Activated effector memory CD4-positive, alpha-beta T cell treated with Interleukin-2 at 50 U/mL for 16 hours (primary cell): Measurements from ENCODE around the gene PLEKHG4.

ENCODE experiments used
- DNase-seq: peaks from one replicate; pipeline ENCODE4 v3.0.0-alpha.2; 2020

PLEKHG4 gene, protein sequence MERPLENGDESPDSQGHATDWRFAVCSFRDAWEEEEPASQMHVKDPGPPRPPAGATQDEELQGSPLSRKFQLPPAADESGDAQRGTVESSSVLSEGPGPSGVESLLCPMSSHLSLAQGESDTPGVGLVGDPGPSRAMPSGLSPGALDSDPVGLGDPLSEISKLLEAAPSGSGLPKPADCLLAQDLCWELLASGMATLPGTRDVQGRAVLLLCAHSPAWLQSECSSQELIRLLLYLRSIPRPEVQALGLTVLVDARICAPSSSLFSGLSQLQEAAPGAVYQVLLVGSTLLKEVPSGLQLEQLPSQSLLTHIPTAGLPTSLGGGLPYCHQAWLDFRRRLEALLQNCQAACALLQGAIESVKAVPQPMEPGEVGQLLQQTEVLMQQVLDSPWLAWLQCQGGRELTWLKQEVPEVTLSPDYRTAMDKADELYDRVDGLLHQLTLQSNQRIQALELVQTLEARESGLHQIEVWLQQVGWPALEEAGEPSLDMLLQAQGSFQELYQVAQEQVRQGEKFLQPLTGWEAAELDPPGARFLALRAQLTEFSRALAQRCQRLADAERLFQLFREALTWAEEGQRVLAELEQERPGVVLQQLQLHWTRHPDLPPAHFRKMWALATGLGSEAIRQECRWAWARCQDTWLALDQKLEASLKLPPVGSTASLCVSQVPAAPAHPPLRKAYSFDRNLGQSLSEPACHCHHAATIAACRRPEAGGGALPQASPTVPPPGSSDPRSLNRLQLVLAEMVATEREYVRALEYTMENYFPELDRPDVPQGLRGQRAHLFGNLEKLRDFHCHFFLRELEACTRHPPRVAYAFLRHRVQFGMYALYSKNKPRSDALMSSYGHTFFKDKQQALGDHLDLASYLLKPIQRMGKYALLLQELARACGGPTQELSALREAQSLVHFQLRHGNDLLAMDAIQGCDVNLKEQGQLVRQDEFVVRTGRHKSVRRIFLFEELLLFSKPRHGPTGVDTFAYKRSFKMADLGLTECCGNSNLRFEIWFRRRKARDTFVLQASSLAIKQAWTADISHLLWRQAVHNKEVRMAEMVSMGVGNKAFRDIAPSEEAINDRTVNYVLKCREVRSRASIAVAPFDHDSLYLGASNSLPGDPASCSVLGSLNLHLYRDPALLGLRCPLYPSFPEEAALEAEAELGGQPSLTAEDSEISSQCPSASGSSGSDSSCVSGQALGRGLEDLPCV

DNA sequence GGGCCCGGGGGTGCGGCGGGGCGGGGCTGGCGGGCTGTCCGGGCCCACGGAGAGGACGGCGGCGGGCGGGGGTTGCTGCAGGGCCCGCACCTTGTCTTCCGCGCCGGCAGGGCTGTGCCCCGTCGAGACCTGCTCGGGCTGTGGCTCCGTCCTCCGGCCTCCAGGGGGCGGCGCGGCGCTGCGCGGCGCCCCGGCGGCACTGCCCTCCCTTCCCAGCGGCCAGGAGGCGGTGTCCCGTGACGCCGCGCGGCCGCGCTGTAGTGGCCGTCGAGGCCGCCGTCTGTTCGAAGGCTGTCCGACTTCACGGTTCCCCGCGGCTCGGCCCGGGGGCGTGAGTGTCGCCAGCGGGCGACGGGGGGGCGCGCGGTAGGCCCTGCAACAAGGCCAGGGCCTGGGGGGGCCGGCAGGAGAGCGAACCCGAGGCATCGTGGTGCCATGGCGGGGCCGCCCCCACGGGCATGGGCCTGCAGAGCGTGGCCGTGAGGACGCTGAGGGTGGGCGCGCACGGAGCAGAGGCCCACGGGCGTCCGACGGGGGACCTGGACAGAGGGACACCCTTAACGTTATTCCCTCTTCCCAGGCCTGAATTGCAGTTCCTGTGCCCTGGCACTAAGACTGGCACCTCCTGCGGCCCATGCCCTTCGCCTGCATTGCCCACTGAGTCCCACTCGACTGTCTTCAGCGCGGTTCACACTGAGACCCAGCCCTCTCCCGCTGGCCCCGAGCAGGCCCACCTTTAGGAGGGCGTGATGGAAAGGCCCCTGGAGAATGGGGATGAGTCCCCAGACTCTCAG lies at the start of gene PLEKHG4:
PLEKHG4 (plus strand) TSS at position 237 of the 794 bp plus-strand sequence; CDS start at position 750, 513 bp downstream.
- DNase-seq: peak; percentile 76

DNA sequence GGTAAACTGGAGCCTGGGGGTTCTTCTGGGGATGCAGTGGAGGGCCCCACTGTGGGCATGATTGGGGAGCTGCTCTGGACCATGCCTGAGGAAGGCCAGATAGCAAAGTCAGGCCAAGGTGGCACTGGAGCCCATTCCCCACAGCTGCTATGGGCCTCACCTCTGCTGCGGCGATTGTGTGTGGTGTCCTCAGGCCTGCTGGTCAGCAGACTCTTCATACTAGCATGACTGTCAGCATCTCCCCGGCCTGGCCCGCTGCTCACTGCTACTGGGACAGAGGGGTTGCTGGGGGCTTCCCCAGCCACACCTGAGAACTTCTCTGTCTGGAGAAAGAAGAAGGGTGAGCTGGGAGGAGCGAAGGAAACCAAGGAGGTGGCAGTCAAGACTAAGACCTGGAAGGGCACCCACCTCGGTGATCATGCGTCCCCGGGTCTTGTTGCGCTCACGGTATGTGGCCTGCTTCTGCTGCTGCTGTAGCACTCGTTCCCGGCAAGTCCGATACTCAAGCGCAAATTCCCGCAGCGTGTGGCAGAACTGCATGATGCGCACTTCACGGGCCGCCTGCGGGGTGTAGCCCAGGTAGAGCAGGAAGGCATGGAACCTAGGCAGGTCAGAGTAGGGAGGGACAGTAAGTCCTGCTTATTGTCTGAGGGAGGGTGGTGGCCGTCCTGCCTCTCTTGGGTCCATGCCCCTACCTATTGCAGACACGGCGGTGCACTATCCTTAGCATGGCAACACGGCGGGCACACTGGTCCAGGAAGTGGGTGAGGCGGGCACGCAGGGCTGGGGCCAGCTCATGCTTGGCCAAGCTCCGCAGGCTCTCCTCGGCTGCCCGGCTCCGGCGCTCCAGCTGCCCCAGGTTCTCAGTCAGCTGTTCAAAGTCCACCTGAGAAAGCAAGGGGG lies 49.2 kb upstream of the PLEKHG4 start:
- no peak for DNase-seq

DNA sequence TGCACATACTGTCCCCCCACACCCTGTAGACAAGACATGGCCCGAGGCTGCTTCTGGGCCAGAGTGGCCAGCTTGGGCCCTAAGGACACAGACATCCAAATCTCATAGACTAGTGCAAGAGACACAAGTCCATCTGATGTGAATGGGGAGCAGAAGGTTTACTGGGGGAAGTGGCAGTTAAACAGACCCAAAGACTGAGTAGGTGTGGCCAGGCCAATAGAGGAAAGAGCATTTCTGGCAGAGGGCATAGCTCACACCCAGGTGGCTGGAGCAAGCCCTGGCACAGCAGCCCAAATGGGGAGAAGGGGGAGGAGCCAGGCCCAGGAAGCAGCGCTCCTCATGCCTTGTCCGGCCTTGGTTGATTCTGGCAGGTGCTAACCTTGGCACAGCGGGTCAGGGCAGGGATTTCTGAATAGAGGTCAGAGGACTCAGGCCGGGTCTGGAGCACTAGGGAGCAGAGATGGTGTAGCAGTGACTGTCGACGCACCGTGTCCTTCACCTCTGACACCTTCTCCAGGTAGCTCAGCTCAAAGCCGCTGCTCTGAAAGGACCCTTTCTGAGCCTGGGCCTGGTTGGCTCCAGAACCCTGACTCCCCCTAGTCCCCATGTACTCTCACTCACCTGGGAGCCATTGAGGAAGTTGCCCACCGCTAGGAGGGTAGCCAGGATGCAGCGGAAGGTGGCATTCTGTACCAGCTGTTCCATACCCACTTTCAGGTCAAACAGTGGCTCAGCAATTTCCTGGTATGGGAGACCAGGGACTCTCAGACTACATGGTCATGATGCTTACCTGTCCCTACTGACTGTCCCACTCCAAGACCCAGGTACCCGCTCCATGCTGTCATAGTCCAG lies 48.3 kb upstream of the PLEKHG4 start:
- no peak for DNase-seq

DNA sequence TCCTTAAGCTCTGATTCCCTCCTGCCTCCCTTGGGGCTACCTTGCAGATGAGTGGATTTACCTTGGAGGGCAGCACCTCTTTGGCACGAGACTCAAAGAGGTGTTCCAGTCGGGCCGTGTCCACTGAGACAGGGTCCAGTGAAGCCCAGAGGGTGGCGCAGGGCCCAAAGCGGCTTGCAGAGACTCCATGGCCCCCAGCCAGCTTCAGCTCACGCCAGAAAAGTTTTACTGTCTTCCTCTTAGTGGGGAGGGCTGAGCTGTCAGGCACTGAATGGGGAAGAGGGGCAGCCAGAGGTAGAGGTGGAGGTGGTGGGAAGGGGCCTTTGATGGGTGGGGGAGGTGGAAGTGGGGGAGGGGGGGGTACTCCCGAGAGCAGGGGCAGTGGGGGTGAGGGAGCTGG lies 45.7 kb upstream of the PLEKHG4 start:
- DNase-seq: no peak

DNA sequence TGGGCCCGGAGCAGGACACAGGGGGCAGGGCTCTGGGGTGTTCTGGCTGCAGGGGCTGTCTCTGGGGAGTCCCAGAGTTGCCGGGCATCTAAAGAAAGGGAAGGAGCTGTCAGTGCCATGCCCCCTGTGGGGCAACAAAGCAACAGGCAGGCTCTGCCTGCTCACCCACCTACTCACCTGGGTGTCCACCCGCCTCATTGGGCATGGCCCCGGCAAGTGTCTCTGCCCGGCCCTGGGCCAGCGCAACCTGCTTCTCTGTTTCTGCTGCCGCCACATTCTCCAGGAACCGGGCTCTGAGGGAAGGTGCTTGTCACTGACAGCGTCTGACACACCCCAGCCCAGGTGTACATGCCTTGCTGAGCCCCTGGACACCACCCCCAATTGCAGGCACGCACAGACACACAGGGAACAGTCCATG lies 45.1 kb upstream of the PLEKHG4 start:
- no peak for DNase-seq

GRCh38 chr16:67235816-67236562 lies 43.3 kb upstream of the PLEKHG4 start:
- DNase-seq: peak; percentile 66

- DNase-seq: peak; percentile 73
Observed at GRCh38 chr16:67236563-67237395, 42.6 kb upstream of the PLEKHG4 start.

- DNase-seq: no peak
Observed at GRCh38 chr16:67237396-67238277, 41.7 kb upstream of the PLEKHG4 start.

DNA sequence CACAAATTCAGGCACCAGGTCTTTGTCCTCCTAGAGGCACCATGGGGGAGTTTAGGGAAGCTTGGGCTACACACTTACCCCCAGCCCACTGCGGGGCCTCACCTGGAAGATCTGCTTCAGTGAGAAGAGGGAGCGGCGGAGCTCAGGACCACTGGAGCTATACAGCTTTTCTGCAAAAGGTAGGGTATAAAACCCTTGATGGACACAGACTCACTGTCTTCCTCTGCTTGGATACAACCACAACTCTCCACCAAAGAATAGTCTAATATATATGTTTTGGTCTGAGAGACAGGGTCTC lies 41.1 kb upstream of the PLEKHG4 start:
- DNase-seq: no peak

DNA sequence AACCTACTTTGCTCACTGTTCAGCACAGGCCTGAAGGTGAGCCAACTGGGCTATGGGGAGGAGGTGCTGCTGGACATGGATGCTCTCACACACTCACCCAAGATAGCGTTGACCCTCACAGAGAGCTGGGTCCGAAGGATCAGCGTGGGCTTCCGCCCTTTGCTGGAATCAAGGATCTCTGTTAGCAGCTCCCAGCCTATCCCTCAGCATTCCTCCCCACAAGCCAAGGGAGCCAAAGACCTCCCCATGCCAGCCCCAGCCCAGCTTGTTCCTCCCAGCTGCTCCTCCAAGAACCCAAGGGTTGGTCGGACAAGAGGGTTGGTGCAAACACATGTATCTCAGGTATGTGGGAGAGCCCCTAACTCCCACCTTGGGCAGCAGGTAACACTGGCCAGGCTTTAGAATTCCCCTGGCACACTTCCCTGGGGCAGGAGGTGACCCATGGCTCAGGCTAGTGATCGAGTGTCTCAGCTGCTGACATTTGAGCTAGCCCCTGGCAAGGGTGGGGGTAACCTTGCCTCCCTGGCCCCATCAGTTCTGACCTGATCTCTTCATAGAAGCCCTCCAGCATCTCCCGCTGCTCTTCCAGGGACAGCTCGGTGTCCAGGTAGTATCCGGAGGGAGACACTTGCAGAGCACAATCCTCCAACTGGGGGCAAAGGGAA lies 40.4 kb upstream of the PLEKHG4 start:
- no peak for DNase-seq

GRCh38 chr16:67240506-67240905 lies 38.8 kb upstream of the PLEKHG4 start:
- no peak for DNase-seq

DNA sequence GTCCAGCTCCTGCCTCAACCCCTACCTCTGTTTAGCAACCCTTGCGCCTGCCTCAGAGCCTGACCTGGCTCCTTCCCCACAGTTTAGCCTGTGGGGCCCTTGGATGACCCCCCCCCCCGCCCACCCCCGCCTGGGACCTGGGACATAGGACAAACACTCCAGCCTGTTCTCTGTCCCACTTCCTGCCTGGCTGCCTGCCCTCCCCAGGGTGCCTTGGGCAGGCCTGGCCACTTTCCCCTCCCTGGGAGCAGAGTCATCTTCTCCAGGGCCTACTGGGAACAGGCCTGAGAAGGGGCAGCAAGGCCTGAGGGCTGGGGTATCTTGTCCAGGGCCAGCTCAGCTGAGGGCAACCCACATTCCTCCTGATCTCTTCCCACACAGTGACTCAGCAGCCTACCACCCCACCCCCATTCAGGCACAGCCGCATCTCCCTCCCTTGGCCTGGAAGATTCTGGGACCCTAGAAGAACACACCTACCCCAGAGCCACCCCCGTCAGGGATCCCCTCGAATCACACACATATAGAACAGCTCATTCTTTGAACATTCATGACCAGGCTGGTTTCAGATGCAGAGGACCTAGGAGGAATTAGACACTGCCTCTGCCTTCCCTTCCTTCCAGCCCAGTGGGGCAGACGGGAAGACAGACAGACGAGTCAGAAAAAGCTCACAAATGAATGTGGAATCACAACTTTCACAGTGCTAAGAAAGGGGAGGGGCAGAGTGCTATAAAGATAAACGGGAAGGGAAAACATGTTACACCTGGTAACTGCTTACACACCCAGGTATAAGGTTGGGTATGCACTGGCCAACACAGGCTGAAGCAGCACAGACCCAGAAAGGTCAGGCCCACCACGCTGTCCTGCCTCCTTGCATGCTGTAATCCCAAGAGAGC lies 38.1 kb upstream of the PLEKHG4 start:
- DNase-seq: no peak

- no peak for DNase-seq
Observed at GRCh38 chr16:67242138-67242730, 37.1 kb upstream of the PLEKHG4 start.

GRCh38 chr16:67243481-67243880 lies 35.9 kb upstream of the PLEKHG4 start:
- no peak for DNase-seq

GRCh38 chr16:67244387-67245185 lies 34.7 kb upstream of the PLEKHG4 start:
- DNase-seq: peak; percentile 65
